Measurements from ENCODE around the gene PTPRG.

The PTPRG gene

GRCh38 chr3:62057339-62058047 is 496.1 kb downstream of the PTPRG start:
- in situ Hi-C loops (cut with MboI; ENCODE audit: low pct_unique_long_range_greater_than_20kb, low sequenced_read_pairs): no loop called here
- no peak for DNase-seq

GRCh38 chr3:62065985-62066693 is 504.8 kb downstream of the PTPRG start:
- in situ Hi-C loops (cut with MboI; ENCODE audit: low pct_unique_long_range_greater_than_20kb, low sequenced_read_pairs): no loop called here

DNA sequence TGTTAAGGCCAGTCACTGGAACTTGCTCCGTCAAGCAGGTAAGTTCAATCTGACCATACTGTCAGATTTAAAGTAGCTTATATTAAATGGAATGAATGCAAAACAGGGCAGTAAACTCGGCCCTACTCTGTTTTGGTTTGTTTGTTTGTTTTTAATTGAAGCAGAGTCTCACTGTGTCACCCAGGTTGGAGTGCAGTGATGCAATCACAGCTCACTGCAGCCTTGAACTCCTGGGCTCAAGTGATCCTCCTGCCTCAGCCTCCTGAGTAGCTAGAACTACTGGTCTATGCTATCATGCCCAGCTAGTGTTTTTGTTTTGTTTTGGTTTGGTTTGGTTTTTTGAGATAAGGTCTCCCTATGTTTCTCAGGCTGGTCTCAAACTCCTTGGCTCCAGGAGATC is 507.0 kb downstream of the PTPRG start:
- in situ Hi-C loops (cut with MboI; ENCODE audit: low pct_unique_long_range_greater_than_20kb, low sequenced_read_pairs): no loop called here
- no peak for DNase-seq

More at GRCh38 chr3:62065985-62066693, 504.8 kb downstream of the PTPRG start:
- DNase-seq: no peak

GRCh38 chr3:62070891-62071290 is 509.5 kb downstream of the PTPRG start:
- in situ Hi-C loops (cut with MboI; ENCODE audit: low pct_unique_long_range_greater_than_20kb, low sequenced_read_pairs): no loop called here
- no peak for DNase-seq

GRCh38 chr3:62073038-62073437 is 511.7 kb downstream of the PTPRG start:
- in situ Hi-C loops (cut with MboI; ENCODE audit: low pct_unique_long_range_greater_than_20kb, low sequenced_read_pairs): no loop called here

DNA sequence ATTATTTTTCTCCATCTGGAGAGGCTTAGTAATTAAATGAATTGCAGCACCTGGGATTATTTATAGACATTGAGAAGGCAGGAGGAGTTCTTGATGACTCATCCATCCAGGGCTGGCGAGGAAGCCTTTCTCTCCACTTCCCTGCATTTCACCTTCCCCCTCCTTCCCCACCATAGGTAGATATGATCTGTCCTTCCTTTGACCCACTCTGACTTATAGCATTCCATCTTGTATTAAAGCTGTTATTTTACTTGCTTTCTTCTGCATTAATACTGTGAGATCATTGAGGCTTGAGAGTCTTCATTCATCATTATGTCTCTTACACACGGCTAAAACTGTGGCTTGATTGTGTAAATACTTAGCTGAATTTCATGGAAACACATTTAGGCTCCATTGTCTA is 523.2 kb downstream of the PTPRG start:
- DNase-seq: no peak
- in situ Hi-C loops (cut with MboI; ENCODE audit: low pct_unique_long_range_greater_than_20kb, low sequenced_read_pairs): no loop called here

More at GRCh38 chr3:62073038-62073437, 511.7 kb downstream of the PTPRG start:
- DNase-seq: no peak

DNA sequence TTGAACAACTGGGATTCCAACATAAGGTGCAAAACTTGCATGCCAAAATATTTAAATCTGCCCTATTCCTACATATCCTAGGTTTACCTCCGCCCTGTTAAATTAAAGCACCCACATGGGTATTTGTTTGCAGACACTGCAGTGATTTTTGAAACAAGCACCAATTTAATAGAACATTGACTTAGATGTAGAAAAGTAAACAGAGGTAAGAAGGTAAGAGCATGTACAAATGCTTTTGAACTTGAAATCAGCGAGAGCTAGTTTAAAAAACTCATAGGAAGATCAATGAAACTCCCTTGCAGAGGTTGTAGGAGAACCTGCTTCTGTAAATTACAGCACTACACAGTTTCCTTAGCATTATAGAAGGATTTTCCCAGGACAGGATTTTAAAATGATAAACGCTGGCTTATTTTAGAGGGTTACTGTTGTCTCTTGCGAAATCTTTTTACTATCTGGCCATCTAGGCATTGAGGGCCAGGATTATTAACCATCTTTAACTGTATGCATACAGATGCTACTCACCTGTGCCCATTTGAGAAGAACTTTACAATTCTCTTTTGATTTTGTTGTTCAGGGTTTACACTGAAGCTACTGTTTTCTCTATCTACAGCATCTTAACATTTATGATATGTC is 527.2 kb downstream of the PTPRG start:
- no peak for DNase-seq
- in situ Hi-C loops (cut with MboI; ENCODE audit: low pct_unique_long_range_greater_than_20kb, low sequenced_read_pairs): no loop called here

- no peak for DNase-seq
- in situ Hi-C loops (cut with MboI; ENCODE audit: low pct_unique_long_range_greater_than_20kb, low sequenced_read_pairs): no loop called here
Observed at GRCh38 chr3:62090066-62090465, 528.7 kb downstream of the PTPRG start.

DNA sequence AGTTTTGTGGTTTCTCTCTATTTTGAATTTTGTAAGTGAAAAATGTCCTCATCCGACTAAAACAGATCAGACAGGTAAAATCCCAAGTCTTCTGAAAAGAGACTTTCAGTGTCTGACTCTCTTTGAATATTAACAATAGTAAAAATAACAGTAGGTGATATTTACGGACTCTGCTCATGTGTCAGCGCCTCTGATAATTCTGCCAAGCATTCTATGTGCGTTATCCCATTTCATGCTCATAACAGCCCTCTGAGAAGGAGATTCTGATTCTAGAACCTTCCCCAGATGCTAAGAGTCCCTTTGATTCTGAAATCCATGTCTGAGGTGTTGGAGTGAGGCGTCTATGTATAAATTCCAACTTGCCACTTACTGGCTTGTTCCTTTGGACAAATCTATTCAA is 529.1 kb downstream of the PTPRG start:
- no peak for DNase-seq
- in situ Hi-C loops (cut with MboI; ENCODE audit: low pct_unique_long_range_greater_than_20kb, low sequenced_read_pairs): no loop called here

DNA sequence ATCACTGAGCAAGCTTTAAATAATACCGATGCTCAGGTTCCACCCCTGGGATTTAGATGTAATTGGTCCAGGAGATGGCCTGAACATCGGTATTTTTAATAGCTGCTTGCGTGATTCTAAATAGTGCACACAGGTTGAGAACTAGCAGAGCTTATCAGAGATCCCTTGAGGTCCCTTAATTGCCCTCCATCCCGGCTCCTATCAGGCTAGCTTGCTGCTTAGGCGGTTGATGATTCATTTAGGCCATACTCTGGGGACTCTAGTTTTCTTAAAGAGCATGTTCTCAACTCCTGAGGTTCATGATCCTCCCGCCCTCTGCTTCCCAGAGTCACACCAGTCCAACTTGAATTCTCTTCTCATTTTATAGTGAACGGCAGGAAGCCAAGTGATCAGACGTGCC is 531.7 kb downstream of the PTPRG start:
- in situ Hi-C loops (cut with MboI; ENCODE audit: low pct_unique_long_range_greater_than_20kb, low sequenced_read_pairs): no loop called here
- DNase-seq: no peak

GRCh38 chr3:62094461-62094860 is 533.1 kb downstream of the PTPRG start:
- no peak for DNase-seq
- in situ Hi-C loops (cut with MboI; ENCODE audit: low pct_unique_long_range_greater_than_20kb, low sequenced_read_pairs): no loop called here

GRCh38 chr3:62095080-62095479 is 533.7 kb downstream of the PTPRG start:
- in situ Hi-C loops (cut with MboI; ENCODE audit: low pct_unique_long_range_greater_than_20kb, low sequenced_read_pairs): no loop called here
- DNase-seq: no peak

GRCh38 chr3:62095756-62096155 is 534.4 kb downstream of the PTPRG start:
- in situ Hi-C loops (cut with MboI; ENCODE audit: low pct_unique_long_range_greater_than_20kb, low sequenced_read_pairs): no loop called here
- DNase-seq: no peak

DNA sequence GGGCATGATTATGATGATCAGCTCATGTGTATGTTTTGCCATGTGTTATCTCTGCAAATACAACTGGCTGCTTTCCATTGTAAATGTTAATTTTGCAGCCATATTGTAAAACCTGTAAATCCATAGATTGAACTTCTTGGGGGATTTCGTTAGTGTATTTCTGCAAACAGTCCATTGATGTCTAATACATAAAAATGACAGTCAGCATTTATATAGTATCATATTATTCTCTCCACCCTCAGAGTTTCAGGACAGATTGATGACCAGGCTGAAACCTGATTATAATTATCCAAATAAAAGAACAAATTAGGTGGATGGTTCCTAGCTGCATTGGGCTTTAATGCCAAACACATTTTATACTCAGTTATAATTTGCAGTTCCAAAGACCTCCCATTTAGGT is 535.1 kb downstream of the PTPRG start:
- DNase-seq: no peak
- in situ Hi-C loops (cut with MboI; ENCODE audit: low pct_unique_long_range_greater_than_20kb, low sequenced_read_pairs): no loop called here

DNA sequence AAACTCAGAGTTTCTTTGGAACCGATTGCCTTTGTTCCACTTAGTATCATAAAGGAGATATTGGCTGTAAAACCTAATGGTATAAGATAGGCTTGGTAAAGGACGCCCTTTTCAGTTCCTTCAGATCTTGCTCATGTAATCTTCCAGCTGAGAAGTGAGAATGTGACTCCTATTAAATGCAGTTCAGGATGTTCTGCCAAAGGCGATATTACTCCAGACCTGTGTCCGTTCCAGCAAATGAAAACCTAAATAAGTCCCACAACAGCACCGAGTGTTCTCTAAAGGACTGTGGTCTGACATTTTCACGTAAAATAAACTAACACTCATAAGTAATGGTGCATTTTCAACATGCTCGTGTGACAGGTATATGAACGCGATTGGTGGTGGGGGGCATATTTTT is 535.8 kb downstream of the PTPRG start:
- DNase-seq: no peak
- in situ Hi-C loops (cut with MboI; ENCODE audit: low pct_unique_long_range_greater_than_20kb, low sequenced_read_pairs): no loop called here

DNA sequence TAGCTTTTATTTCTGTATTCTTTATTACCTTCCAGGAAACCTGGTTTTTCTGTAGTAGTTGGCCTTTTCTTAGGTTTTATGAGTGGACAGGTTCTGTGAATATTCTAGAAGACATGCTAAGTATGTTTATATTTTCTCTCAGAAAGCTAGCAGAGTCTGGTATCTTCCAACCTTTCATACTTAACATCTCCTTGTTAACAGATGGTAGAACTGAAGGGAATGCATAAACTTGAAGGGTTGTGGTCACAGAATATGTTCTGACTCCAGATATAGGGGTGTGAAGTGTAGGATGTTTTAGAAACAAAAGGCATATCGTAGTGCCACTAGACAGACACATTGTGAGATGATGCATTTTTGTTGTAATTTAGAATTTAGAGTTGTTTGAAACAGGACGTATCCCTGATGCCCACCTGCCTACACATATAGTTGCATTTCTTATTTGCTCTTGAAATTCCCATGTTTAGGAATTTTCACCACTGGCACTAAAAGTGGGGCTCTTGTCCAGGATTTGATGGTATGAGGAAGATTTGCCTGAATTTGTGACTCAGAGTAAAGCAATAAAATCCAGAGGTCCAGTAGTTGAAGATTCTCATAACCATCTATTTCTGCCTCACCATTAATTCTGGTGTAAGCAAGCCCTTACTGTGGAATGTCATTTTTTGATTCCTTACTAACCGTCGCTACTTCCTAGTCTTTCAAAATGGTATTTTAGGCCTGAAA is 537.4 kb downstream of the PTPRG start:
- in situ Hi-C loops (cut with MboI; ENCODE audit: low pct_unique_long_range_greater_than_20kb, low sequenced_read_pairs): no loop called here
- no peak for DNase-seq

GRCh38 chr3:62100282-62100989 is 539.1 kb downstream of the PTPRG start:
- in situ Hi-C loops (cut with MboI; ENCODE audit: low pct_unique_long_range_greater_than_20kb, low sequenced_read_pairs): no loop called here
- no peak for DNase-seq

DNA sequence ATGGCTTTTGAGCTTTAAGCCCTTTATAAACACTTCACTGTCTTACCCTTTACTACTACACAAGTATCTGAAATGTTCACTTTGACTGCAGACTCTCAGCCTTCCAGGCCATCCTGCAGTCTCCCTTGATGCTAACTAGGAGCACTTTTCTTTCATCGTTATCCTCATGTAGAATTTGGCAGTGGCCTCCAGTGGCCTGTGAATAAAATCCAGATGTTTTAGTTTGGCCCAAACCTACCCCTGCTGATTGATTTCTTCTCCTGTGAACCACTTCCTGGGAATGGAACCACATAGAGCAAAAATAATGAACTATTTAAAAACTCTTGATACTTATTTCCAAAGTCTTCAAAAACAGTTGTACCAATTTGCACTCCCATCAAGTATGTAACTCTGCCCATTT is 540.1 kb downstream of the PTPRG start:
- in situ Hi-C loops (cut with MboI; ENCODE audit: low pct_unique_long_range_greater_than_20kb, low sequenced_read_pairs): no loop called here
- no peak for DNase-seq

- no peak for DNase-seq
Observed at GRCh38 chr3:62103531-62103930, 542.2 kb downstream of the PTPRG start.

More at GRCh38 chr3:62103531-62103930, 542.2 kb downstream of the PTPRG start:
- in situ Hi-C loops (cut with MboI; ENCODE audit: low pct_unique_long_range_greater_than_20kb, low sequenced_read_pairs): no loop called here
